NCI-H748 (cell line): ENCODE results near the gene SEBOX.
"Not testable (repeated sequence)": the region's sequence is repeated elsewhere in the genome, so short reads cannot be mapped to it uniquely, and the experiment has no call there.

Source experiments
- DNase-seq: peaks from one replicate; lab custom pipeline; 2025; ENCODE audit not compliant: unreplicated experiment; lab: John Stamatoyannopoulos, UW

SEBOX gene

GRCh38 chr17:28342313-28342712 is 22.7 kb downstream of the SEBOX start:
- DNase-seq: no peak

GRCh38 chr17:28341516-28341915 is 23.5 kb downstream of the SEBOX start:
- DNase-seq: no peak

GRCh38 chr17:28340374-28340773 is 24.6 kb downstream of the SEBOX start:
- DNase-seq: no peak

- DNase-seq: no peak
Measured at GRCh38 chr17:28339431-28339830, 25.6 kb downstream of the SEBOX start.

GRCh38 chr17:28338769-28339212 is 26.2 kb downstream of the SEBOX start:
- DNase-seq: not testable (repeated sequence)

GRCh38 chr17:28338056-28338768 is 26.8 kb downstream of the SEBOX start:
- no peak for DNase-seq

GRCh38 chr17:28335959-28336871 is 28.8 kb downstream of the SEBOX start:
- DNase-seq: peak; percentile 85

- DNase-seq: peak; percentile 100
Measured at GRCh38 chr17:28335201-28335958, 29.6 kb downstream of the SEBOX start, which contains the start of the genes IFT20 and TNFAIP1. IFT20 (minus strand) TSS chr17:28335472; CDS start chr17:28331985, 3,487 bp downstream. TNFAIP1 (plus strand) TSS chr17:28335761; CDS start chr17:28339522, 3,761 bp downstream.

- DNase-seq: no peak
Measured at GRCh38 chr17:28334666-28335200, 30.3 kb downstream of the SEBOX start.

GRCh38 chr17:28334171-28334570 is 30.8 kb downstream of the SEBOX start:
- no peak for DNase-seq

- DNase-seq: no peak
Measured at GRCh38 chr17:28333083-28333746, 31.8 kb downstream of the SEBOX start.

GRCh38 chr17:28331891-28332420 is 33.0 kb downstream of the SEBOX start:
- no peak for DNase-seq

- no peak for DNase-seq
Measured at GRCh38 chr17:28330671-28331070, 34.3 kb downstream of the SEBOX start.

- no peak for DNase-seq
Measured at GRCh38 chr17:28328325-28328724, 36.7 kb downstream of the SEBOX start.

GRCh38 chr17:28327709-28328108 is 37.3 kb downstream of the SEBOX start:
- no peak for DNase-seq

GRCh38 chr17:28327031-28327607 is 37.9 kb downstream of the SEBOX start:
- DNase-seq: no peak

- peak; percentile 17 for DNase-seq
Measured at GRCh38 chr17:28326114-28326513, 38.9 kb downstream of the SEBOX start.

GRCh38 chr17:28325211-28325610 is 39.8 kb downstream of the SEBOX start:
- no peak for DNase-seq

GRCh38 chr17:28324781-28325180 is 40.2 kb downstream of the SEBOX start:
- no peak for DNase-seq
